SK-N-SH treated with all-trans-retinoic acid at 6 μM for 48 hours (cell line): ENCODE results near the gene SHISA8.

ENCODE experiments used
- ATAC-seq: fragments of 200-7000 bp; cut with Tn5 transposase; 3 replicates; pipeline ENCODE4 v1.9.1; 2020; ENCODE audit warnings: mild to moderate bottlenecking, moderate library complexity
- ARNTL ChIP-seq: fragments of 450-650 bp; formaldehyde crosslinking; IDR thresholded peaks from 2 replicates; pipeline ENCODE4 v1.5.0; 2020; ENCODE audit warnings: low read depth, mild to moderate bottlenecking, moderate library complexity, borderline replicate concordance
- BACH2 ChIP-seq: fragments of 250-450 bp; sonication (Bioruptor Pico); IDR thresholded peaks from 2 replicates; pipeline ENCODE4 v1.9.0; 2021; ENCODE audit warnings: mild to moderate bottlenecking, borderline replicate concordance
- CREB5 ChIP-seq: fragments of 250-450 bp; sonication (Bioruptor Pico); IDR thresholded peaks from 2 replicates; pipeline ENCODE4 v1.5.1; 2020; ENCODE audit warnings: low read depth, mild to moderate bottlenecking, moderate library complexity
- CSDC2 ChIP-seq: fragments of 250-450 bp; sonication (Bioruptor Pico); IDR thresholded peaks from 2 replicates; pipeline ENCODE4 v1.5.0; 2020; ENCODE audit warnings: mild to moderate bottlenecking, moderate library complexity
- CSRNP3 ChIP-seq: fragments of 250-450 bp; sonication (Bioruptor Pico); IDR thresholded peaks from 2 replicates; pipeline ENCODE4 v1.5.1; 2021; ENCODE audit warnings: mild to moderate bottlenecking, moderate library complexity
- GLIS3 ChIP-seq: fragments of 250-450 bp; sonication (Bioruptor Pico); IDR thresholded peaks from 2 replicates; pipeline ENCODE4 v1.5.0; 2020; ENCODE audit warnings: mild to moderate bottlenecking, moderate library complexity
- ISL1 ChIP-seq: fragments of 250-450 bp; sonication (Bioruptor Pico); IDR thresholded peaks from 2 replicates; pipeline ENCODE4 v2.1.2; 2022; ENCODE audit warnings: mild to moderate bottlenecking, moderate library complexity
- OSR1 ChIP-seq: fragments of 250-450 bp; sonication (Bioruptor Pico); IDR thresholded peaks from 2 replicates; pipeline ENCODE4 v1.8.0; 2022; ENCODE audit warnings: moderate library complexity, mild to moderate bottlenecking, inconsistent platforms
- PATZ1 ChIP-seq: fragments of 250-450 bp; sonication (Bioruptor Pico); IDR thresholded peaks from 2 replicates; pipeline ENCODE4 v1.8.0; 2020; ENCODE audit warnings: mild to moderate bottlenecking, moderate library complexity, borderline replicate concordance
- PPARA ChIP-seq: fragments of 250-450 bp; sonication (Bioruptor Pico); IDR thresholded peaks from 2 replicates; pipeline ENCODE4 v1.5.0; 2020; ENCODE audit warnings: mild to moderate bottlenecking, borderline replicate concordance
- RARB ChIP-seq: fragments of 250-450 bp; sonication (Bioruptor Pico); IDR thresholded peaks from 2 replicates; pipeline ENCODE4 v1.8.0; 2021; ENCODE audit warnings: mild to moderate bottlenecking, moderate library complexity
- SNAI2 ChIP-seq: fragments of 250-450 bp; sonication (Bioruptor Pico); IDR thresholded peaks from 2 replicates; pipeline ENCODE4 v1.5.0; 2020; ENCODE audit warnings: mild to moderate bottlenecking, moderate library complexity
- TCF4 ChIP-seq: fragments of 250-450 bp; sonication (Bioruptor Pico); IDR thresholded peaks from 2 replicates; pipeline ENCODE4 v1.8.0; 2021; ENCODE audit warnings: mild to moderate bottlenecking, moderate library complexity, borderline replicate concordance
- TOX ChIP-seq: fragments of 250-450 bp; sonication (Bioruptor Pico); IDR thresholded peaks from 2 replicates; pipeline ENCODE4 v1.8.0; 2021; ENCODE audit warnings: mild to moderate bottlenecking, moderate library complexity, borderline replicate concordance
- ZC3H10 ChIP-seq: fragments of 250-450 bp; sonication (Bioruptor Pico); IDR thresholded peaks from 2 replicates; pipeline ENCODE4 v1.5.1; 2021; ENCODE audit warnings: mild to moderate bottlenecking, moderate library complexity
- ZFP3 ChIP-seq: fragments of 250-450 bp; sonication (Bioruptor Pico); IDR thresholded peaks from 2 replicates; pipeline ENCODE4 v1.5.0; 2020; ENCODE audit warnings: mild to moderate bottlenecking, moderate library complexity
- ZFP30 ChIP-seq: fragments of 450-650 bp; formaldehyde crosslinking; IDR thresholded peaks from 2 replicates; pipeline ENCODE4 v1.5.0; 2022; ENCODE audit warnings: mild to moderate bottlenecking, moderate library complexity
- ZNF565 ChIP-seq: fragments of 450-650 bp; formaldehyde crosslinking; conservative IDR thresholded peaks from 2 replicates; pipeline ENCODE4 v1.5.0; 2020; ENCODE audit warnings: low read depth, mild to moderate bottlenecking, moderate library complexity
- ZNF70 ChIP-seq: fragments of 450-650 bp; formaldehyde crosslinking; IDR thresholded peaks from 2 replicates; pipeline ENCODE4 v1.5.0; 2020; ENCODE audit warnings: mild to moderate bottlenecking, moderate library complexity
- ZNF8 ChIP-seq: fragments of 450-650 bp; formaldehyde crosslinking; IDR thresholded peaks from 2 replicates; pipeline ENCODE4 v1.5.0; 2020; ENCODE audit warnings: mild to moderate bottlenecking, moderate library complexity
- TF ChIP-seq, protein P1 (sequence below): fragments of 250-450 bp; sonication (Bioruptor Pico); IDR thresholded peaks from 2 replicates; pipeline ENCODE4 v1.8.0; 2021; ENCODE audit warnings: low read depth, mild to moderate bottlenecking, moderate library complexity, borderline replicate concordance
- TF ChIP-seq, protein P2 (sequence below): fragments of 250-450 bp; sonication (Bioruptor Pico); IDR thresholded peaks from 2 replicates; pipeline ENCODE4 v1.5.0; 2020; ENCODE audit warnings: mild to moderate bottlenecking, moderate library complexity

The SHISA8 gene

GRCh38 chr22:41920271-41920976, 5.5 kb upstream of the SHISA8 start:
- no peak for TF ChIP-seq ZNF8
- TF ChIP-seq PATZ1 (CRISPR knock-in tag): no peak
- no peak for TF ChIP-seq OSR1 (CRISPR knock-in tag)
- TF ChIP-seq, protein P1, sequence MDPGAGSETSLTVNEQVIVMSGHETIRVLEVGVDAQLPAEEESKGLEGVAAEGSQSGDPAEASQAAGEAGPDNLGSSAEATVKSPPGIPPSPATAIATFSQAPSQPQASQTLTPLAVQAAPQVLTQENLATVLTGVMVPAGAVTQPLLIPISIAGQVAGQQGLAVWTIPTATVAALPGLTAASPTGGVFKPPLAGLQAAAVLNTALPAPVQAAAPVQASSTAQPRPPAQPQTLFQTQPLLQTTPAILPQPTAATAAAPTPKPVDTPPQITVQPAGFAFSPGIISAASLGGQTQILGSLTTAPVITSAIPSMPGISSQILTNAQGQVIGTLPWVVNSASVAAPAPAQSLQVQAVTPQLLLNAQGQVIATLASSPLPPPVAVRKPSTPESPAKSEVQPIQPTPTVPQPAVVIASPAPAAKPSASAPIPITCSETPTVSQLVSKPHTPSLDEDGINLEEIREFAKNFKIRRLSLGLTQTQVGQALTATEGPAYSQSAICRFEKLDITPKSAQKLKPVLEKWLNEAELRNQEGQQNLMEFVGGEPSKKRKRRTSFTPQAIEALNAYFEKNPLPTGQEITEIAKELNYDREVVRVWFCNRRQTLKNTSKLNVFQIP: no peak
- no peak for TF ChIP-seq CSRNP3 (CRISPR knock-in tag)
- TF ChIP-seq ZFP3 (CRISPR knock-in tag): no peak
- no peak for TF ChIP-seq ISL1 (CRISPR knock-in tag)
- no peak for TF ChIP-seq PPARA
- TF ChIP-seq ZC3H10 (CRISPR knock-in tag): no peak
- TF ChIP-seq, protein P2, sequence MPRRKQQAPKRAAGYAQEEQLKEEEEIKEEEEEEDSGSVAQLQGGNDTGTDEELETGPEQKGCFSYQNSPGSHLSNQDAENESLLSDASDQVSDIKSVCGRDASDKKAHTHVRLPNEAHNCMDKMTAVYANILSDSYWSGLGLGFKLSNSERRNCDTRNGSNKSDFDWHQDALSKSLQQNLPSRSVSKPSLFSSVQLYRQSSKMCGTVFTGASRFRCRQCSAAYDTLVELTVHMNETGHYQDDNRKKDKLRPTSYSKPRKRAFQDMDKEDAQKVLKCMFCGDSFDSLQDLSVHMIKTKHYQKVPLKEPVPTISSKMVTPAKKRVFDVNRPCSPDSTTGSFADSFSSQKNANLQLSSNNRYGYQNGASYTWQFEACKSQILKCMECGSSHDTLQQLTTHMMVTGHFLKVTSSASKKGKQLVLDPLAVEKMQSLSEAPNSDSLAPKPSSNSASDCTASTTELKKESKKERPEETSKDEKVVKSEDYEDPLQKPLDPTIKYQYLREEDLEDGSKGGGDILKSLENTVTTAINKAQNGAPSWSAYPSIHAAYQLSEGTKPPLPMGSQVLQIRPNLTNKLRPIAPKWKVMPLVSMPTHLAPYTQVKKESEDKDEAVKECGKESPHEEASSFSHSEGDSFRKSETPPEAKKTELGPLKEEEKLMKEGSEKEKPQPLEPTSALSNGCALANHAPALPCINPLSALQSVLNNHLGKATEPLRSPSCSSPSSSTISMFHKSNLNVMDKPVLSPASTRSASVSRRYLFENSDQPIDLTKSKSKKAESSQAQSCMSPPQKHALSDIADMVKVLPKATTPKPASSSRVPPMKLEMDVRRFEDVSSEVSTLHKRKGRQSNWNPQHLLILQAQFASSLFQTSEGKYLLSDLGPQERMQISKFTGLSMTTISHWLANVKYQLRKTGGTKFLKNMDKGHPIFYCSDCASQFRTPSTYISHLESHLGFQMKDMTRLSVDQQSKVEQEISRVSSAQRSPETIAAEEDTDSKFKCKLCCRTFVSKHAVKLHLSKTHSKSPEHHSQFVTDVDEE (CRISPR knock-in tag): no peak
- no peak for TF ChIP-seq ZNF70 (CRISPR knock-in tag)
- no peak for TF ChIP-seq CSDC2 (CRISPR knock-in tag)
- no peak for TF ChIP-seq TOX (CRISPR knock-in tag)
- no peak for TF ChIP-seq ZFP30 (CRISPR knock-in tag)
- no peak for TF ChIP-seq BACH2
- no peak for TF ChIP-seq SNAI2 (CRISPR knock-in tag)
- no peak for TF ChIP-seq RARB (CRISPR knock-in tag)
- TF ChIP-seq CREB5: no peak
- no peak for ATAC-seq

DNA sequence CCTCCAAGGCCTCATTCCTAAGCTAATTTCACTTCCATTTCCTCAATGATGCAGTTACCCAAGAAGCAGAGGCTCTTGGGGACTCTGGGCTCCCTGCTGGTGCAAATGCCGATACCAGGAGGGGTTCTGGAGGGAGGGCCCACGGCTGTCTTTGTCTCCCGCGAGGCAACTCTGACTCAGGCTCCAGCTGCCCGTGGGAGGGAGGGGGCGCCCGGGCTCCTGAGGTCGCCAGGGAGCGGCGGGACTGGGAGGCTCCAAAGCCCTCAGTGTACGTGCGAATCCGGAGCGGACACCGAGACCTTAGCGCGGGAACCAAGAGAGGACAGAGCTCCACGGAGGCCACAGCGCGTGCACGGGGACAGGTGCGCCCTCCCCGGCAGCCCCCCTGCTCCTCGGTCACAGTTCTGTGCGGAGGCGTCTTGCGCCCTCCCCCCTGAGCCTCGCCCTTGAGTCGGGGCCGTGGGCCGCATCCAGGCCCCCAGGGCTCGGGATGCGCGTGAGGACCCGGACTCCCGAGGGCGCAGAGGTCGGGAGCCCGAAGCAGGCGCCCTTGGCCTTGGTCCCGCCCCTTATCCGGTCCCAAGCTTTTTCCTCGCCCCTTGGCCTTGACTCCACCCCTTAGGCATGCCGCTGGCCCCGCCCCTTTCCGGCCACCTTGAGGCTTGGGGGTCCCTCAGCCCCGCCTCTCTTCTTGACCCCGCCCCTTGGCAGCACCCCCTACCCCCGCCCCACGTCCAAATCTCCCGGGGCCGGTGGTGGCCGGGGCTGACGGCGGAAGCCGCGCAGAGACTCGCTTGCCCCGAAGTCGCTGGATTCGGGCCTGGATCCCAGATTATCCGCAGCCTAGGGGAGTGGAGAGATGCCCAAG, 4.7 kb upstream of the SHISA8 start:
- peak; percentile 35; the same call in 1 of the 3 replicates for ATAC-seq
- no peak for TF ChIP-seq ZFP3 (CRISPR knock-in tag)
- no peak for TF ChIP-seq PPARA
- TF ChIP-seq ZNF565 (CRISPR knock-in tag): no peak
- no peak for TF ChIP-seq ZFP30 (CRISPR knock-in tag)
- TF ChIP-seq RARB (CRISPR knock-in tag): no peak
- TF ChIP-seq ARNTL (CRISPR knock-in tag): no peak
- TF ChIP-seq CSRNP3 (CRISPR knock-in tag): no peak
- TF ChIP-seq TCF4 (CRISPR knock-in tag): no peak
- TF ChIP-seq, protein P1: no peak
- no peak for TF ChIP-seq ZNF8
- TF ChIP-seq CSDC2 (CRISPR knock-in tag): no peak
- no peak for TF ChIP-seq GLIS3
- TF ChIP-seq BACH2: no peak
- TF ChIP-seq, protein P2 (CRISPR knock-in tag): no peak
- no peak for TF ChIP-seq ZC3H10 (CRISPR knock-in tag)
